ENCODE data around the gene CRADD.

Gene CRADD

GRCh38 chr12:93684716-93685115 is 7.5 kb downstream of the CRADD start:
- no peak overlapping the region for H3K4me3 ChIP-seq (ENCODE audit: low read depth, low read length)
- TF ChIP-seq CTCF (IDR thresholded peaks at IDR 0.05; ENCODE audit: low read depth, low read length): no peak
- in situ Hi-C loops (cut with HindIII; ENCODE audit: low sequenced_read_pairs): no loop called here
- no peak for DNase-seq (ENCODE audit: low read depth, low spot score)

DNA sequence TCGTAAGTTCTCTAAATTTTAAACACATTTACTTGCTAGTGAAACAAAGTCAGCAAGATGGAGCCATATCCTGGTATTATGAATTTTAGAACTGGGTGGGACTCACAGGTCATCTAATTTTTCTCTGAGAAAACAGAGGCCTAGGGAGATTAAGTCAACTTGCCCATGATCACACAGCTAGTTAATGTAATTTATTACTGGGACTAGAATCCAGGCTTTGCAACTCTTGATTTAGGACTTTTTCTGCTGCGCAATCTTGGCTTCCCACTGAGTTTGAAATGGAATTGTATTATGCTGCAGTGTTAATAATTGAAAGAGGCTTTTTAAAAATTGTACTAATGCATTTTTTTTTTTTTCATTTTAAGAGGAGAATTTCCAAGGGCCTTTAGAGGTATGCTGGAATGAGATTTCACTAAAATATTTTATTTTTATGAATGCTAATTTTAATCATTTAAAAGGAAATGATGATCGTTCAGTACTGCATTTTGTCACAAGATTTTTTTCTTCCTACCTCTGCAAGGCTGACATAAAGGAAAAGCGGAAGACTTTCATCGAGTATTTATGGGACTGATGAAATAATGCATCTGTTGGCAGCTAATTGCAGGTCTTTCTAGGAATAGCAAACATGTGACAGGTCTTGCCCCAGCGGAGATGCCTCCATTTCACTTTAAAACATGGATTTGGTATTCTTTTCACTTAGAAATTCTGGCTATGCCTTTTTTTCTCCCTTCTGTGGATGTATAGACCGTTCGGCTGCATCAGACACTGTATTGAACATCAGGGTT is 9.6 kb downstream of the CRADD start:
- no peak for DNase-seq (ENCODE audit: low read depth, low spot score)
- H3K4me3 ChIP-seq (ENCODE audit: low read depth, low read length): no peak overlapping the region
- in situ Hi-C loops (cut with HindIII; ENCODE audit: low sequenced_read_pairs): no loop called here
- TF ChIP-seq CTCF (IDR thresholded peaks at IDR 0.05; ENCODE audit: low read depth, low read length): no peak

DNA sequence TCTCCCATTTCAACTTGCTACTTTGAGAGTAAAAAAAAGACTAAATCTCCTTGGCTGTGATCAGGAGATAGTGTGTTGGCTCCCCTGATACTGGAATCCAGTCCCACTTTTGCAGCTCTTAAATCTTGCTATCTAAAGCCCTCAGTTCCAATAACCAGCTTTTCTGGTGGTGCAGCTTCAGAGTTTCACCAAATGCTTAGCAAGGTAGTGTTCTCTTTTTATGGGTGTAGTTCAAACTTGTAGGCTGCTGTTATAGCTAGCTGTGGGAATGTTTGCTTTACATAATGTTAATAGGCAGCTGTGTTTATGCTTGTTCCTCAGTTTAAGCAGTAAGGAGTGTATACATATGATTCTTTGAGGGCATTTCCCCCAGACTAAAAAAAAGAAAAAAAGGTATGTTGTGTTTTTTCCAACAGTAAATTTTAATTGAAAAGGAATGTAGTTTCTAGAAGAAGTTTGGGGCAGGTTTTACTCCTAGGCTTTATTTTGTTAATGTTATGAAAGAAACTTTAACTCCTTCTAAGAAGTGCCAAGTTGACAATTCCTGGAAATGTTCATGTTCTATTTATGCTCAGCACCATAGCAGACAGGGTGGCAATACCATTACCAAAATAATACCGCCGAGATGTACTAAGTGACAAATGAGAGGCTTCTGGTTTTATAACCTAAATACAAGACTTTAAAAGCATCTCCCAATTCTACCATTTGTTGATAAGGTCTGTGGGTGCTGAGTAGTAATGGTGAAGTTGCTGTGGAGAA is 12.1 kb downstream of the CRADD start:
- no peak overlapping the region for H3K4me3 ChIP-seq (ENCODE audit: low read depth, low read length)
- no peak for TF ChIP-seq CTCF (IDR thresholded peaks at IDR 0.05; ENCODE audit: low read depth, low read length)
- in situ Hi-C loops (cut with HindIII; ENCODE audit: low sequenced_read_pairs): no loop called here
- no peak for DNase-seq (ENCODE audit: low read depth, low spot score)

- in situ Hi-C loops (cut with HindIII; ENCODE audit: low sequenced_read_pairs): no loop called here
- no peak for TF ChIP-seq CTCF (IDR thresholded peaks at IDR 0.05; ENCODE audit: low read depth, low read length)
- no peak overlapping the region for H3K4me3 ChIP-seq (ENCODE audit: low read depth, low read length)
- DNase-seq (ENCODE audit: low read depth, low spot score): no peak
Measured at GRCh38 chr12:93696462-93696861, 19.3 kb downstream of the CRADD start.

DNA sequence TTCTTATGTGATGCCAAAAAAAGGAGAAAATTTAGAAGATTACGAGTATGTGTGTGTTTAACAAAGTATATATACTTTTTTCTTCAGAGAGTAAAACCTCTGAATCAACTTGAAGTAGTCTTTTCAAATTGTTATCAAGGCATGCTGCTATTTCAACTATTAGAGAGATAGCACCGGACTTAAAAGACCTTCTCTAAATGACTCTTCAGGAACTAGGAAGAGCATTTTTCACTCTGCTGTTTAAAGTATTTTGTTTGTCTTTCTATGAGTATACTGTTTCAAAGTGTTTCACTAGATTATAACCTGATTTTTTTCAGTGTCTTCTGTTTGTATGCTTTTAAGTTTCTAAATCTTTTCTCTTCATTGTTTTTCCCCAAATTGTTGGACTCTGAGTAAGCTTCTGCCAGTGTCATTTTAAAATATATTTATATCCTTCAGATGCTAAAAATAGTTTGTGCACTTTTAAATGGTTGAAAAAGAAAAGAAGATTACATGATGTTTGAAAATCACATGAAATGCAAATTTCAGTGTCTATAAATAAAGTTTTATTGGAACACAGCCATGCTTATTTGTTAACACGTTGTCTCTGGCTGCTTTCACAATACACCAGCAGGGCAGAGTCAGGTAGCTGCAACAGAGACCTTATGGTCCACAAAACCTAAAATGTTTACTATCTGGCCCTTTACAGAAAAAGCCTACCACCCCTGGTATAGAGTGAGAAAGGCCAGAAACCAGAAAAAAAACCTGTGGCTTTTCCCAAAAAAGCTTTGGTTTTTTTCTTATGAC is 21.3 kb downstream of the CRADD start:
- peak; percentile 43 for DNase-seq (ENCODE audit: low read depth, low spot score)
- H3K4me3 ChIP-seq (ENCODE audit: low read depth, low read length): no peak overlapping the region
- TF ChIP-seq CTCF (IDR thresholded peaks at IDR 0.05; ENCODE audit: low read depth, low read length): no peak
- in situ Hi-C loops (cut with HindIII; ENCODE audit: low sequenced_read_pairs): no loop called here

Measured in astrocyte of the spinal cord (primary cell).